Islet precursor cell (in vitro differentiated cells): ENCODE results near the gene NIPSNAP2.
"Not testable (repeated sequence)": the region's sequence is repeated elsewhere in the genome, so short reads cannot be mapped to it uniquely, and the experiment has no call there.

ENCODE experiments used
- DNase-seq: peaks from one replicate; pipeline ENCODE4 v3.0.0-alpha.2; 2018

The NIPSNAP2 gene

DNA sequence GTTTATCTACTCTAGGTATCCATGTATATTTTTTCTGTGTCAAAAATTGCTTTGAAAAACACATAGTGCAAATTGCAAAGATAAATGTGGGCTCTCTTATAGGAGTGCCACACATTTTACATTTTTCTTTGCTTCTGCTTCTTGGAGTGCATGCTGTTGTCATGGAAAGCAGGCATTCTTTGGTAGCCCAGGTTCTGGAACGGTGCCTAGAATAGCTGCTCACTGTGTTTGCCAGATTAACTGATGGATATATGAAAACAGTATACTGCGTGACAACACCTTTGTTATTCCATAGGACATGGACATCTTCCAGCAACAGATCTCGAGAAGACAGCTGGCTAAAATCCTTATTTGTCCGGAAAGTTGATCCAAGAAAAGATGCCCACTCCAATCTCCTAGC, 13.4 kb downstream of the NIPSNAP2 start:
- no peak for DNase-seq

DNA sequence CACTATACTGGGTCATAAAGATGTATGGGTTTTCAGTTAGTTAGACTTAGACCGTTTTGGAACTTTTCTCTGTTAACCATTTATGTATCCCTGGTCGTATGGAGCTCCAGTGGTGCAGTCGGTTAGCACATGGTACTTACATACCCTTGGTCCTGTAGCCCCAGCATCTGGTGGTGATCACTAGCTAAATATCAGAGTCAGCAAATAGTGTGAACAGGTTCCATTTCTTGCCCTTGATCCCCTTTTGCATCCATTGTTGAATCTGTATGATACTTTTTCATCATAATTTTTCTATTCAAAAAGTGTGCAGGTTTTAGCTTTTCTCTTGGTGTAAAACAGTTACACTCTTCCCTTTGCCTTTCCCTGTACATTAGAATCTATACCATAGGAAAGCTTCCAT, 15.9 kb downstream of the NIPSNAP2 start:
- DNase-seq: no peak

DNA sequence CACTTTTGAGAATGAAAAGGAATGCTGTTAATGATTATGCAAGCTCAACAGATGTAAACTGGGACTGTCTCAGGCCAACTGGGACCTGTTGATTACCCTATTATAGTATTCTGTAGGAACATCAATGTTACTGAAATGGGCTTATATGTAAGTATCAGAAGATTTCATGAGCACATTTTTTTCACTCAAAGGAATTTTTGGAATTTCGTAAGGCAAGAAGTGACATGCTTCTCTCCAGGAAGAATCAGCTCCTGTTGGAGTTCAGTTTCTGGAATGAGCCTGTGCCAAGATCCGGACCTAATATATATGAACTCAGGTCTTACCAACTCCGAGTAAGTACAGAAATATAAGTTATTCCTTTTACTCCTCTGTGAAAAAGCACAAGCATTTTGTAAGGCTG, 19.2 kb downstream of the NIPSNAP2 start:
- no peak for DNase-seq

DNA sequence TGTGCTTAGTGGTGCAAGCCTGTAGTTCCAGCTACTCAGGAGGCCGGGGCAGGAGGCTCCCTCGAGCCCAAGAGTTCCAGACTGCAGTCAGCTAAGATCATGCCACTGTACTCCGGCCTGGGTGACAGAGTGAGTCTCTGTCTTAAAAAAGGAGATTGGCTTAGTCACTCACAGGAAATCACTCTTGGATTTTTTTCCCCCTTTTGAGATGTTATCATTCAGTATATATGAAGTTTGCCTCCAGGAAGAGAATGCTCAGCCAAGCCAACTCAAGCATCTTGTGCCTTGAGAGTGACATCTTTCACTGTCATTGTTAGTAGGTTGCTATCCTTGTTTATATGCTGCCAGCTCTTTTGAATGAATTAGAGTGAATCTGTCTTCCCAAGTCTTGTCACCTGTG, 28.0 kb downstream of the NIPSNAP2 start:
- no peak for DNase-seq

DNA sequence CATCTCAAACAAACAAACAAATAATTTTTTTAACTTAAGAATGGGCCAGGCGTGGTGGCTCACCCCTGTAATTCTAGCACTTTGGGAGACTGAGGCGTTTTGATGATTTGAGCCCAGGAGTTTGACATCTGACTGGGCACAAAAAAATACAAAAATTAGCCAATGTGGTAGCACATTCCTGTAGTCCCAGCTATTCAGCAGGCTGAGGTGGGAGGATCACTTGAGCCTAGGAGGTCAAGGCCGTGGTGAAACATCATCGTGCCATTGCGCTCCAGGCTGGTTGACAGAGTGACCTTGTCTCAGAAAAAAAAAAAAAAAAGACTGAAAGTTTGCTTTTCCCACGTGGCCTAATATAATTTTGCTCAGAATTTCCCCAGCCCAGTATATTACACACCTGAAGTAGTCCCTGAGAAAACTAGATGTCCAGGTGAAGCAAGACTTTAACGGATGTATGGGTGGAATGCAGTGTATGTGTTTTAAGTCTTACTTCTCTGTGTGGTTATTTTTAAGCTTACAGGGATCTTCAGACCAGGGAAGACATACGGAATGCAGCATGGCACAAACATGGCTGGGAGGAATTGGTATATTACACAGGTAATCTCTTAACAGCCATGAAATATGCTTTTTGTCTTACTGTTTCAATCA, 32.6 kb downstream of the NIPSNAP2 start:
- no peak for DNase-seq

DNA sequence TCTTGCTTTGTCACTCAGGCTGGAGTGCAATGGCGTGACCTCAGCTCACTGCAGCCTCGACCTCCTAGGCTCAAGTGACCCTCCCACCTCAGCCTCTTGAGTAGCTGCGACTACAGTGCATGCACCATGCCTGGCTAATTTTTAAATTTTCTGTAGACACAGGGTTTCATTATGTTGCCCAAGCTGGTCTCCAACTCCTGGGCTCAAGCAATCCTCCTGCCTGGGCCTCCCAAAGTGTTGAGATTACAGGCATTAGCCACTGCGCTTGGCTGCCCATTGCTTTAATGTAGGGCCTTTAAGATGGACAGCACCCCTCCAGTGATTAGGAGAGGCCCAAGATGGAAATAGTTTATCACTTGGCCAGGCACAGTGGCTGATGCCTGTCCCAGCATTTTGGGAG, 39.4 kb downstream of the NIPSNAP2 start:
- DNase-seq: no peak

DNA sequence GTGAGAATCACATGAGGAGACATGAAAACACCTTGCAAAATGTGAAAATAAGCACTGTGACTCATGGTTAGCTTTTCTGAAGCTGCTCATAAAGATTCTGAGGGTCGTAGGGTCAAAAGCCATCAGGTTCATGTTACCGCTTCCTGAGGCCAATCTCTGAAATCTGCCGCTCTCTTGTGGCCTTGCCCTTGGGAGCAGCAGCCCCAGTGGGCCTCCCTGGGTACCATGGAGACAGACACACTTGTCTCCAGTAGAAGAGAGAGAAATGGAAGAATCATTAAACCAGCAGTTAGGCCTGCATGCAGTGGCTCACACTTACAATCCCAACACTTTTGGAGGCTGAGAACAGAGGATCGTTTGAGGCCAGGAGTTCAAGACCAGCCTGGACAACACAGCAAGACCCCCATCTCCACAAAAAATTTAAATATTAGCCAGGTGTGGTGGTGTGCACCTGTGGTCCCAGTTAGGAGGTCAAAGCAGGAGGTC, 42.8 kb downstream of the NIPSNAP2 start:
- DNase-seq: no peak

DNA sequence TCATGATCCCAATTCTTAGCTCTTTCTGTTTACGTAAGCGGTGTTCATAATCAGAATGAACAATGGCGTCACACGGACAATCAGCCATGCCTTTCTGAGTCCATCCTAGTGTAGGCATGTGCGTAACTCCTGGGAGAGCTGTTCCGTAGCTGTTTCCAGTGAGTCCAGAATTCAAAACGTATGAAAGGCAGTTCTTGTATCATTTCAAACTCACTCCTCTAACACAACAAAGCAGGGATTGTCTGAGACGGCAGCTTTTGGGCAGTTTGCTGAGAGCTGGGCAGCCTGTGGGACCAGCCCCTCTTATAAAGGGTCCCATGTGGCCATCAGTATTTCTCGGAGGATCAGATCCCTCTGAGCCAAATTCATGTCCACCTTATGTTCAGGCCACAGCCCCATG, 43.5 kb downstream of the NIPSNAP2 start:
- DNase-seq: no peak

DNA sequence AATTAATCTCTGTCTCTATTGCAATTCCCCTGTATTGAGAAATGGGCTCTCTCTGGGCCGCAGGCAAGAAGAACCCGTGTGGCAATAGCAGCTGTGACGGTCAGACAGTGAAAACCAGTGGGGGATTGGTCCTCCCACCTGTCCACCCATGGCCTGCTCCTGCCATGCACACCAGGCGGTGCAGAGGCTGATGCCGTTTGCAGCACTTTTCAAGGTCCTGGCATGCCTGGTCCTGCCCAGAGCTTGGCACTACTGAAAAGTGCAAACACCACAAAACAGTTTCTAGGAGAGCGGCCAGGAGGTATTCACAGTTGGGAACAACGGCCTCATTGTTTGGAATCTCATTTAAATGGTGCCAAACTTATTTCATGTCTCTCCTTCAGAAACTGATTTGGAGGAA, 45.3 kb downstream of the NIPSNAP2 start:
- no peak for DNase-seq

DNA sequence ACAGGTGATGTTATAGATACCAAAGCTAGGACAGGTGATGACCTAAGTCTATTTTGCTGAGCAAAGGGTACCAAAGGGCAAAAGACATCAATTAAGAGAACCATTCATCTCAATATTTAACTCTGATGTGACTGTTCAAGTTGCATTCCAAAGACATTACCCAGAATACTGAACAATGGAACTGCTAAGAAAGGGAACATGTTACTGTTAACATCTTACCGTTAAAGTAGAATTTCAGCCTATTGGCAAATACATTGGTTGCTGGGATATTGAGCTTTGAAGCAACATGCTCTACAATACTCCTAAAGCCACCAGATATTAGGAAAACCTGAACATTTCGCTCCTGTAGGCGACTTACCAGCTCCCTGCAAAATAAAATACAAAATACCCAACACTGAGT, 52.6 kb downstream of the NIPSNAP2 start:
- DNase-seq: not testable (repeated sequence)

DNA sequence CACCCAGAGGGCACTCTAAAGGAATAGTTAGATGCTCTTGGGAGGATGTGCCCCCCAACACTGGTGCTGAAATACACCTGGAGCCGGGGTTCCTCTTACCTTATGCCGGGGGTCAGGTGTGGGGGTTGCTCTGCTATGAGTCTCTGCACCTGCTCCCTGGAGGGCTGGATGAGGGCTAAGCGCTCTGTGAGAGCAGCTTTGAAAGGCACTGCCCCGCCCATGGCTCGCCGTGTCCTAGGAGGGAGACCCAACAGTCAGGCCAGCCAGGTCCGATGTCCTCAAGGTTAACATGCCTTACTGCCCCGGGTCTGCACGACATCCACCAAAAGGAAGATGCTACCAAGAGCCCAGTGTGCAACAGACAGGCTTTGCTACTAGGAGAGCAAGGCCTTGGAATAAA, 55.1 kb downstream of the NIPSNAP2 start:
- no peak for DNase-seq

DNA sequence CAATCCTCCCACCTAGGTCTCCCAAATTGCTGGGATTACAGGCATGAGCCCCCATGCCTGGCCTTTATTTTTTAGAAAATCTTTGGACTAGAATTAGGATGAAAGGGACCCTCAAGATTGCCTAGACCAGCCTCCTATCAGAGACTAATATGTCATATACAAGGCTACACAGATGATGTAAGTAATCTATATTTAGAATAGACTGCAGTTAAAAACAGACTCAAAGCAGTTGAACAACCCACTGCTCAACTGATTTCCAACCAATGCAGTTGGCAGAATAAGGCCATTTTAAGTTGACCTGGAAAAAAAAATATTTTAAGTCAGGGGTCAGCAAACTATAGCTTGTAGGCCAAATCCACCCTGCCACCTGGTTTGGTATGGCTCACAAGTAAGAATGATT, 59.1 kb downstream of the NIPSNAP2 start:
- DNase-seq: no peak

DNA sequence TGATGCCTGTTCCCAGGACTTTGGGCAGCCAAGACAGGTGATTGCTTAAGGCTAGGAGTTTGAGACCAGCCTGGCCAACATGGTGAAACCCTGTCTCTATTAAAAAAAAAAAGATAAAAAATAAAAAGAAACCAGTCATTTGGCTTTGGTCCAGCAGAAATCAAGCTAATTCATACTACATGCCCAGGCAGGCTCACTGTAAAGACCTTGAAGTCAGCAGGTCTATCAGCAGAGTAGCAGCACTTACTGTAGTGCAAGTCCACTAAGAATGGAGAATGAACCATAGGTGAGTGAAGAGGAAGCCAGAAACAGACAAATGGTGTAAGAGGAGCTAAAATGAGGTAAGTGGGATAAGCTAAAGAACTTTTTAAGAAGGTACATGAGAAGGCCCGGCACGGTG, 62.2 kb downstream of the NIPSNAP2 start:
- no peak for DNase-seq

DNA sequence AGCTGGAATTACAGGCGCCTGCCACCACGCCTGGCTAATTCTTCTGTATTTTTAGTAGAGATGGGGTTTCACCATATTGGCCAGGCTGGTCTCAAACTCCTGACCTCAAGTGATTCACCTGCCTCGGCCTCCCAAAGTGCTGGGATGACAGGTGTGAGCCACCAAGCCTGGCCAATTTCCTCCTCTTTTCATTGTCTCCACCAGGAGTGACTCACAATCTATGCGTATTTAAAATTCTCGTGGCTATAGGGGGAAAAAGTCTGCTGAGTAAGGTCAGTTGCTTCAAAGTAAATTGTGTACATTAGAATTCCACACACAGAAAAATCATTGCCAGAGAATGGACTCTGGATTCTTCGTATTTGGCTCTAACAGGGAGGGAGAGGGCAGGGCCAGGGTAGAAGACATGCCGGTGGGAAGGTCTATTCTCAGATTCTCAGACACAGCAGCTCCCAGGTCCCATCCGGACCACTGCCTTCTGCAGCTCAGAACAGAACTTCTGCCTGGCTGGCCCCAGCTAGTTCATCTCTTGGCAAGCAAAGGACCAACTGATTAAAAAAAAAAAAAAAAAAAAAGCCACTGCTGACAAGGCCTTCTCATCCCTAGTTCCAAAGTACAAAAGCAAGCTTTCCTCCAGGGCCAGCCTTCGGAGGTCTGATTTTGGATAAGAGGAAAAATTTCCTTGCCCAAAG, 64.7 kb downstream of the NIPSNAP2 start:
- no peak for DNase-seq

DNA sequence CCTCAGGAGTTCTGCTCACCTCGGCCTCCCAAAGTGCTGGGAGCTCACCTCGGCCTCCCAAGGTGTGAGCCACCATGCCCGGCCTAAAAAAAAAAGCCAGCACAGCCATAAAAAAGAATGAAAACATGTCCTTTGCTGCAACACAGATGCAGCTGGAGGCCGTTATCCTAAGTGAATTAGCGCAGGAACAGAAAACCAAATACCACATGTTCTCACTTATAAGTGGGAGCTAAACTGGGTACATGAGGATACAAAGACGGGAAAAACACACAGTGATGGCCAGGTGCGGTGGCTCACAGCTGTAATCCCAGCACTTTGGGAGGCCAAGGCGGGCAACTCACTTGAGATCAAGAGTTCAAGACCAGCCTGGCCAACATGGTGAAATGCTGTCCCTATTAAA, 66.0 kb downstream of the NIPSNAP2 start:
- no peak for DNase-seq

DNA sequence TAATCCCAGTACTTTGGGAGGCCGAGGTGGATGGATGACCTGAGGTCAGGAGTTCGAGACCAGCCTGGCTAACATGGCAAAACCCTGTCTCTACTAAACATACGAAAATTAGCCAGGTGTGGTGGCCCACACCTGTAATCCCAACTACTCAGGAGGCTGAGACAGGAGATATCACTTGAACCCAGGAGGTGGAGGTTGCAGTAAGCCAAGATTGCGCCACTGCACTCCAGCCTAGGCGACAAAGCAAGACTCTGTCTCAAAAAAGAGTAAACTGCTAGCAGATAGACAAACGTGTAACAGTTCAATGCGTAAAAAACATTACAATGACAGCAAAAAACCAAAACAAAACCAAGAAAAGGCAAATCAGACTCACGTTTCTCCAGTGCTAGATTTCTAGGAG, 67.2 kb downstream of the NIPSNAP2 start:
- not testable (repeated sequence) for DNase-seq

DNA sequence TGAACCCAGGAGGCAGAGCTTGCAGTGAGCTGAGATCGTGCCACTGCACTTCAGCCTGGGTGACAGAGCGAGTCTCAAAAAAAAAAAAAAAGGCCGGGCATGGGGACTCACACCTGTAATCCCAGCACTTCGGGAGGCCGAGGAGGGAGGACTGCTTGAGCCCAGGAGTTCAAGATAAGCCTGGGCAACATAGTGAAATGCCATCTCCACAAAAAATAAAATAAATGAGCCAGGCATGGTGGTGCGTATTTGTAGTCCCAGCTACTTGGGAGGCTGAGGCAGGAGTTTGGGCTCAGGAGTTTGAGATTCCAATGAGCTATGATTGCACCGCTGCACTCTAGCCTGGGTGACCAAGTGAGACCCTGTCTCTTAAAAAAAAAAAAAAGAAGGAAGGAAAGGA, 68.2 kb downstream of the NIPSNAP2 start:
- not testable (repeated sequence) for DNase-seq

DNA sequence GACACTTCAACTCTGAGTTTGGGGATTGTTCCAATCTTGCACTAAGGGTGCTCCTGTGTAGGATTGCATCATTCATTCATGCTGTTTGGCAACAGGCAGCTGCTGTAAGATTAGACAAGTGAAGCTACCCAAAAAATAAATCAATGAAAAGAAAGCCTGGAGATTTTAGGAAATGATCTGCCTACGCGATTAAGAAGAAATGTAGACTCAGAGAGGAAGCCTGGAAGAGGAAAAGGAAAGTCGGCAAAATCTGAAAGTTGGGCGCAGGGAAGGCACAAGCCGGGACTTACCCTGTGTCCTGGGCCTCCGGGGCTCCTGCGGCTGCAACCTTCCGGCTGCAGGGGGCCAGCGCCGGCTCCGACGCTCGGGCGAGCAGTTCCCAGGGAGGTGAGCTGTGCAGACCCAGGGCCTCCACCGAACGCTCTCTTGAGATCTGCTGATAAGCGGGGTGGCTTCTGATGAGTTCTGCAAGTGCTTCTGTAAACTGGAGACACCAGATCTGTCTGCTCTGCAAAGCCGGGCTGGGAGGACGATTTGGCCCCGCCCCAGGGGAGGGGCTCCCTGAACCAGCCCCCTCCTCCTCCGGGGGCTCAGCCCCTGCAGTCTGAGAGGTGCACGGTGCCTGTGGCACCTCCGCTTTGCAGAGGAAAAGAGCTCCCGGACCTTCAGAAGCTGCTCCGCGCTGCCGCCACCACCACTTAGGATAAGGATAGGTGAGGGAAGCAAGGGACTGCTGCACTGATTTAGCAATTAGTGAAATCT, 69.5 kb downstream of the NIPSNAP2 start:
- DNase-seq: peak; percentile 99

DNA sequence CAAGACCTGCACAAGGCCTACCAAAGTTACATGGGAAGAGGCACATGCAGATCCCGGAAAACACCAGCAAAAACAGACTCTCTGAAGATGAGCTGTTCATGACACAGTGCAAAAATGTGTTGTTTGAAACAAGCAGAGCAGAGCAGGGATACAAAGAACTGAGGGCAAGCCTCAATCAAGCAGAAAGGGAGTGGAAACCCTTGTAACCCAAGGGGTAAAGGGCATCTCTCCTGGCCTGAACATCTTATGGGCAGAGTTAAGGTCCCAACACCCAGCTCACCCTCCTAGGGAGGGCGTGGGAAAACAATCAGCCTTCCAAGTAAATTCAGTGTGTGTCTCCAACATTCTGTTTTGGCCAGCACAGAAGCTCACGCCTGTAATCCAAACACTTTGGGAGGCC, 76.3 kb downstream of the NIPSNAP2 start:
- no peak for DNase-seq

DNA sequence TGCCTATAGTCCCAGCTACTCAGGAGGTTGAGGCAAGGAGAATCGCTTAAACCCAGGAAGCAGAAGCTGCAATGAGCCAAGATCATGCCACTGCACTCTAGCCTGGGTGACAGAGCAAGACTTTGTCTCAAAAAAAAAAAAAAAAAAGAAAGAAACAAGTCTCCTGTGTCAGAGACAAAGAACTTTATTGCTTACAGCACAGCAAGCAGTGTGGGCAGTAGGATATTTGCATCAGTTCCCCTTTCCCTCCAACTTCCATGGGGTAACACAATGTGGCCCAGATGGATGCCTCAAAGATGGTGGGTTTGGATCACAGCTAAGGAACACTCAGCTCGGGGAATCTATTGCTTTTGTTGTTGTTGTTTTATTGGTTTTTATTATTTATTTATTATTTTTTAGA, 81.4 kb downstream of the NIPSNAP2 start:
- not testable (repeated sequence) for DNase-seq

DNA sequence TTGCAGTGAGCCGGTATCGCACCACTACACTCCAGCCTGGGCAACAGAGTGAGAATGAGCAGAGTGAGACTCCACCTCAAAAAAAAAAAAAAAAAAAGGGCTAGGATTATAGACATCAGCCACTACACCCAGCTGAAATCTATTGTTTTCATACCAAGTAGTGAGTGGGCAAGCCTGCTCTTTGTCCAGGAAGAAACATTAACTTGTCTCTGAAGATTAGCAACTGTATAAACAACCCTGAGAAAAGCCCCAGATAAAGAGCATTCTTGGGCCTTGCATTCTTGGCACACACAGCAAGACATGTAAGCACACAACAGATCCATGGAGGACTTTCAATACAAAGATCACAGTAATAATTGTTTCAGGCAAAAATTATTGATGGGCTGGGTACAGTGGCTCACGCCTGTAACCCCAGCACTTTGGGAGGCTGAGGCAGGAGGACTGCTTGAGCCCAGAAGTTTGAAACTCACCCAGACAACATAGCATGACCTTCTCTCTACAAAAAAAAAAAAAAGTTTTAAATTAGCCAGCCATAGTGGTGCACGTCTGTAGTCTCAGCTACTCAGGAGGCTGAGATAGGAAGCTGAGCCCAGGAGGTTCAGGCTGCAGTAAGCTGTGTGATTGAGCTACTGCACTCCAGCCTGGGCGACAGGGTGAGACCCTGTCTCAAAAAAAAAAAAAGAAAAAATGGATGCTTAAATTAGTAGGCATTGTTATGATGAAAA, 82.5 kb downstream of the NIPSNAP2 start:
- no peak for DNase-seq

DNA sequence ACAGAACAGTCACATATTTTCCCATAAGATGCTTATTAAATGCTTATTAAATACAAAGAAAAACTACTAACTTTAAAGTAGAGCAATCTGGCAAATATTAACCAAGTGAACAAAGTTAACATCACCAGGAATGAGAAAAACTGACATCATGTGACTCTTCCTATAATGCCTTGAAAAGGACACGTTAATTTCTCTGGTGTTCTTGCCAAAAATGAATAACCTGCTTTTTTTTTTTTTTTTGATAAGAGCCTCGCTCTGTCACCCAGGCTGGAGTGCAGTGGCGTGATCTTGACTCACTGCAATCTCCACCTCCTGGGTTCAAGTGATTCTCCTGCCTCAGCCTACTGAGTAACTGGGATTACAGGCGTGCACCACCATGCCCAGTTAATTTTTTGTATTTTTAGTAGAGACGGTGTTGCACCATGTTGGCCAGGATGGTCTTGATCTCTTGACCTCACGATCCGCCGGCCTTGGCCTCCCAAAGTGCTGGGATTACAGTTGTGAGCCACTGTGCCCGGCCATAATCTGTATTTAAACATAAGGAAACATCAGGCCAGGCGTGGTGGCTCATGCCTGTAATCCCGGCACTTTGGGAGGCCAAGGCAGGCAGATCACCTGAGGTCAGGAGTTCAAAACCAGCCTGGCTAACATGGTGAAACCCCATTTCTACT, 83.2 kb downstream of the NIPSNAP2 start:
- not testable (repeated sequence) for DNase-seq

DNA sequence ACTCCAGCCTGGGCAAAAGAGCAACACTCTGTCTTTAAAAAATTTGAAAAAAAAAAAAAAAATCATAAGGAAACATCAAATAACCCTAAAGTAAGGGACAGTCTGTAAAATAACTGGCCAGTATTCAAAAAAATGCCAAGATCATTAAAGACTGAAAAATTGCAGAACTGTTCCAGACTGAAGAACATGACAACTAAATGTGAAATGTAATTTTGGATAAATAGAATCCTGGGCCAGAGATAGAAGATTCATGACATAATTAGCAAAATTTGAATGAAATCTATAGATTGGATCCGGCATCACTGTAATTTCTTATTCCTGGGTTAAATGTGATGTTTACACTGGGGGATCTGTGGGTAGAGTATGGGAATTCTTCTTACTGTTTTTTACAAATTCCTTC, 83.9 kb downstream of the NIPSNAP2 start:
- DNase-seq: no peak
